ENCODE measurements around the gene E4F1.
A peak's percentile ranks its signal among the peaks of the same experiment; 100 is the strongest.

E4F1 gene

GRCh38 chr16:2211923-2212347 is 11.5 kb upstream of the E4F1 start:
- Histone ChIP-seq H3K4me3 (ENCODE audit: low read depth in 1 of 2, low read length in 2 of 2) (no peak overlapping the region), H3K4me1 (ENCODE audit: control insufficient read depth in 1 of 2, insufficient read depth in 2 of 2, low read length in 2 of 2) (peaks cover 21 to 25% of the 10 kb centered on the region in 2 donors), H3K27ac (ENCODE audit: low read depth, low read length) (no peak overlapping the region), H3K27me3 (ENCODE audit: control insufficient read depth in 1 of 2, insufficient read depth in 2 of 2, low read length in 2 of 2) (no peaks in the 10 kb centered on the region), H3K36me3 (ENCODE audit: control insufficient read depth in 1 of 2, insufficient read depth in 2 of 2, low read length in 2 of 2) (peaks cover 16 to 36% of the 10 kb centered on the region in 2 donors), H3K9ac (ENCODE audit: low read depth in 1 of 2, low read length in 2 of 2) (peak overlapping the region in 1 of 2 donors; percentile 66), H3K9me3 (ENCODE audit: control insufficient read depth in 1 of 2, low read length in 2 of 2) (no peaks in the 10 kb centered on the region)

GRCh38 chr16:2212362-2213324 is 10.7 kb upstream of the E4F1 start:
- Histone ChIP-seq H3K9me3 (ENCODE audit: control insufficient read depth in 1 of 2, low read length in 2 of 2) (no peaks in the 10 kb centered on the region), H3K9ac (ENCODE audit: low read depth in 1 of 2, low read length in 2 of 2) (peak overlapping the region; percentile 43 to 66), H3K27me3 (ENCODE audit: control insufficient read depth in 1 of 2, insufficient read depth in 2 of 2, low read length in 2 of 2) (no peaks in the 10 kb centered on the region), H3K4me3 (ENCODE audit: low read depth in 1 of 2, low read length in 2 of 2) (peak overlapping the region; percentile 65 to 86), H3K36me3 (ENCODE audit: control insufficient read depth in 1 of 2, insufficient read depth in 2 of 2, low read length in 2 of 2) (peaks cover 14 to 30% of the 10 kb centered on the region in 2 donors), H3K27ac (ENCODE audit: low read depth, low read length) (no peak overlapping the region), H3K4me1 (ENCODE audit: control insufficient read depth in 1 of 2, insufficient read depth in 2 of 2, low read length in 2 of 2) (peaks cover 21% of the 10 kb centered on the region in 2 donors)

GRCh38 chr16:2213817-2214718 is 9.3 kb upstream of the E4F1 start:
- no peaks in the 10 kb centered on the region for H3K9me3 ChIP-seq (ENCODE audit: control insufficient read depth in 1 of 2, low read length in 2 of 2)
- H3K27ac ChIP-seq (ENCODE audit: low read depth, low read length): peak overlapping the region; percentile 62
- H3K9ac ChIP-seq (ENCODE audit: low read depth in 1 of 2, low read length in 2 of 2): peak overlapping the region; percentile 66 to 81
- peaks cover 21% of the 10 kb centered on the region in 2 donors for H3K4me1 ChIP-seq (ENCODE audit: control insufficient read depth in 1 of 2, insufficient read depth in 2 of 2, low read length in 2 of 2)
- H3K4me3 ChIP-seq (ENCODE audit: low read depth in 1 of 2, low read length in 2 of 2): peak overlapping the region; percentile 68 to 86
- H3K27me3 ChIP-seq (ENCODE audit: control insufficient read depth in 1 of 2, insufficient read depth in 2 of 2, low read length in 2 of 2): no peaks in the 10 kb centered on the region
- H3K36me3 ChIP-seq (ENCODE audit: control insufficient read depth in 1 of 2, insufficient read depth in 2 of 2, low read length in 2 of 2): peaks cover under 1 to 17% of the 10 kb centered on the region in 2 donors

GRCh38 chr16:2214719-2214968 is 8.7 kb upstream of the E4F1 start, which contains the start of gene PGP:
TSS of gene PGP (minus strand) at chr16:2214840. CDS start at chr16:2214777, 63 bp downstream.
- H3K4me1 ChIP-seq (ENCODE audit: control insufficient read depth in 1 of 2, insufficient read depth in 2 of 2, low read length in 2 of 2): peaks cover 21% of the 10 kb centered on the region in 2 donors
- H3K27me3 ChIP-seq (ENCODE audit: control insufficient read depth in 1 of 2, insufficient read depth in 2 of 2, low read length in 2 of 2): no peaks in the 10 kb centered on the region
- H3K9ac ChIP-seq (ENCODE audit: low read depth in 1 of 2, low read length in 2 of 2): peak within 1 kb of the TSS; percentile 66 to 81
- peaks cover 0 to 11% of the 10 kb centered on the region in 2 donors for H3K36me3 ChIP-seq (ENCODE audit: control insufficient read depth in 1 of 2, insufficient read depth in 2 of 2, low read length in 2 of 2)
- no peaks in the 10 kb centered on the region for H3K9me3 ChIP-seq (ENCODE audit: control insufficient read depth in 1 of 2, low read length in 2 of 2)
- H3K27ac ChIP-seq (ENCODE audit: low read depth, low read length): peak within 1 kb of the TSS; percentile 85
- peak within 1 kb of the TSS; percentile 68 to 86 for H3K4me3 ChIP-seq (ENCODE audit: low read depth in 1 of 2, low read length in 2 of 2)

- Histone ChIP-seq H3K36me3 (ENCODE audit: control insufficient read depth in 1 of 2, insufficient read depth in 2 of 2, low read length in 2 of 2) (peaks cover 0 to 9% of the 10 kb centered on the region in 2 donors), H3K4me1 (ENCODE audit: control insufficient read depth in 1 of 2, insufficient read depth in 2 of 2, low read length in 2 of 2) (peaks cover 21% of the 10 kb centered on the region in 2 donors), H3K4me3 (ENCODE audit: low read depth in 1 of 2, low read length in 2 of 2) (no peak overlapping the region), H3K27ac (ENCODE audit: low read depth, low read length) (no peak overlapping the region), H3K9me3 (ENCODE audit: control insufficient read depth in 1 of 2, low read length in 2 of 2) (no peaks in the 10 kb centered on the region), H3K9ac (ENCODE audit: low read depth in 1 of 2, low read length in 2 of 2) (no peak overlapping the region), H3K27me3 (ENCODE audit: control insufficient read depth in 1 of 2, insufficient read depth in 2 of 2, low read length in 2 of 2) (no peaks in the 10 kb centered on the region)
Measured at GRCh38 chr16:2216330-2216729, 7.1 kb upstream of the E4F1 start.

- Histone ChIP-seq H3K9me3 (ENCODE audit: control insufficient read depth in 1 of 2, low read length in 2 of 2) (no peaks in the 10 kb centered on the region), H3K27ac (ENCODE audit: low read depth, low read length) (peak overlapping the region; percentile 85), H3K36me3 (ENCODE audit: control insufficient read depth in 1 of 2, insufficient read depth in 2 of 2, low read length in 2 of 2) (peaks cover 4 to 8% of the 10 kb centered on the region in 2 donors), H3K4me1 (ENCODE audit: control insufficient read depth in 1 of 2, insufficient read depth in 2 of 2, low read length in 2 of 2) (peaks cover 14 to 18% of the 10 kb centered on the region in 2 donors), H3K27me3 (ENCODE audit: control insufficient read depth in 1 of 2, insufficient read depth in 2 of 2, low read length in 2 of 2) (no peaks in the 10 kb centered on the region), H3K4me3 (ENCODE audit: low read depth in 1 of 2, low read length in 2 of 2) (peak overlapping the region; percentile 73 to 86), H3K9ac (ENCODE audit: low read depth in 1 of 2, low read length in 2 of 2) (peak overlapping the region; percentile 76 to 87)
Measured at GRCh38 chr16:2223942-2224486, 623 bp downstream of the E4F1 start.

GRCh38 chr16:2226245-2226793 is 2.9 kb downstream of the E4F1 start:
- no peak overlapping the region for H3K27ac ChIP-seq (ENCODE audit: low read depth, low read length)
- H3K36me3 ChIP-seq (ENCODE audit: control insufficient read depth in 1 of 2, insufficient read depth in 2 of 2, low read length in 2 of 2): peaks cover 11 to 26% of the 10 kb centered on the region in 2 donors

GRCh38 chr16:2226918-2227317 is 3.5 kb downstream of the E4F1 start:
- H3K36me3 ChIP-seq (ENCODE audit: control insufficient read depth in 1 of 2, insufficient read depth in 2 of 2, low read length in 2 of 2): peaks cover 14 to 32% of the 10 kb centered on the region in 2 donors
- H3K9me3 ChIP-seq (ENCODE audit: control insufficient read depth in 1 of 2, low read length in 2 of 2): no peaks in the 10 kb centered on the region
- no peaks in the 10 kb centered on the region for H3K27me3 ChIP-seq (ENCODE audit: control insufficient read depth in 1 of 2, insufficient read depth in 2 of 2, low read length in 2 of 2)
- no peak overlapping the region for H3K9ac ChIP-seq (ENCODE audit: low read depth in 1 of 2, low read length in 2 of 2)
- H3K4me3 ChIP-seq (ENCODE audit: low read depth in 1 of 2, low read length in 2 of 2): no peak overlapping the region
- no peak overlapping the region for H3K27ac ChIP-seq (ENCODE audit: low read depth, low read length)
- peaks cover 14 to 18% of the 10 kb centered on the region in 2 donors for H3K4me1 ChIP-seq (ENCODE audit: control insufficient read depth in 1 of 2, insufficient read depth in 2 of 2, low read length in 2 of 2)

More at GRCh38 chr16:2226245-2226793, 2.9 kb downstream of the E4F1 start:
- Histone ChIP-seq H3K9me3 (ENCODE audit: control insufficient read depth in 1 of 2, low read length in 2 of 2) (no peaks in the 10 kb centered on the region), H3K9ac (ENCODE audit: low read depth in 1 of 2, low read length in 2 of 2) (no peak overlapping the region), H3K4me1 (ENCODE audit: control insufficient read depth in 1 of 2, insufficient read depth in 2 of 2, low read length in 2 of 2) (peaks cover 14 to 18% of the 10 kb centered on the region in 2 donors), H3K27me3 (ENCODE audit: control insufficient read depth in 1 of 2, insufficient read depth in 2 of 2, low read length in 2 of 2) (no peaks in the 10 kb centered on the region), H3K4me3 (ENCODE audit: low read depth in 1 of 2, low read length in 2 of 2) (no peak overlapping the region)

GRCh38 chr16:2228161-2228824 is 4.9 kb downstream of the E4F1 start:
- no peak overlapping the region for H3K4me3 ChIP-seq (ENCODE audit: low read depth in 1 of 2, low read length in 2 of 2)
- H3K9ac ChIP-seq (ENCODE audit: low read depth in 1 of 2, low read length in 2 of 2): no peak overlapping the region
- peaks cover 14 to 18% of the 10 kb centered on the region in 2 donors for H3K4me1 ChIP-seq (ENCODE audit: control insufficient read depth in 1 of 2, insufficient read depth in 2 of 2, low read length in 2 of 2)
- H3K36me3 ChIP-seq (ENCODE audit: control insufficient read depth in 1 of 2, insufficient read depth in 2 of 2, low read length in 2 of 2): peaks cover 15 to 45% of the 10 kb centered on the region in 2 donors
- no peak overlapping the region for H3K27ac ChIP-seq (ENCODE audit: low read depth, low read length)
- no peaks in the 10 kb centered on the region for H3K27me3 ChIP-seq (ENCODE audit: control insufficient read depth in 1 of 2, insufficient read depth in 2 of 2, low read length in 2 of 2)
- H3K9me3 ChIP-seq (ENCODE audit: control insufficient read depth in 1 of 2, low read length in 2 of 2): no peaks in the 10 kb centered on the region
